HL-60 (cell line): ENCODE data around the gene COPZ1.

Experiments used
- GABPA ChIP-seq: IDR thresholded peaks from 2 replicates; pipeline ENCODE4 v1.6.1; 2012; ENCODE audit warnings: low read depth
- POLR2AphosphoS5 ChIP-seq: IDR thresholded peaks from 2 replicates; pipeline ENCODE4 v1.6.1; 2012; ENCODE audit warnings: low read depth
- SPI1 ChIP-seq: IDR thresholded peaks from 2 replicates; pipeline ENCODE4 v1.6.1; 2012; ENCODE audit warnings: low read depth, mild to moderate bottlenecking, borderline replicate concordance
- TF ChIP-seq, protein P1 (sequence below): IDR thresholded peaks from one replicate; pipeline ENCODE4 v1.5.1; 2011; ENCODE audit warnings: low read length, control low read depth, inconsistent platforms; ENCODE audit not compliant: insufficient read depth
- TF ChIP-seq, protein P2 (sequence below): IDR thresholded peaks from 2 replicates; pipeline ENCODE4 v1.6.1; 2012; ENCODE audit warnings: low read depth; ENCODE audit not compliant: insufficient replicate concordance

DNA sequence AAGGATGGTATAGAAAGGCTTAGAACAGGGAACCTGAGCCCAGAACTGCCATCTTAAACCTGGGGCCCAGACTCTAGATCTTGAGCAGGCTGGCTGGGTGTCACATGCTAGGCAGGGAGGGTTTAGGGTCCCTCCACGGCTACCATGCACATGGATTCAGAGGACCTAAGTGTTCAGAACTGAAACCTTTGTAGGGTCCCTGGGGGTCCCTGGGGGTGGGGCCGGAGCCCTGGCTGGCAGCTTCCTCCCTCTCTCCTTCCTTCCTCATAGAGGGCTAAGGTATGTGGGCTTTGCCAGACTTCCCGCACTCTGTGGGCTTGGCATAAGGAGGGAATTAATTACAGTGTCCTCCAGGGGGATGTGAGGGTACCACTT is 64.2 kb downstream of the COPZ1 start:
- TF ChIP-seq POLR2AphosphoS5 (no peak), GABPA (no peak), SPI1 (no peak)
- TF ChIP-seq, protein P1, sequence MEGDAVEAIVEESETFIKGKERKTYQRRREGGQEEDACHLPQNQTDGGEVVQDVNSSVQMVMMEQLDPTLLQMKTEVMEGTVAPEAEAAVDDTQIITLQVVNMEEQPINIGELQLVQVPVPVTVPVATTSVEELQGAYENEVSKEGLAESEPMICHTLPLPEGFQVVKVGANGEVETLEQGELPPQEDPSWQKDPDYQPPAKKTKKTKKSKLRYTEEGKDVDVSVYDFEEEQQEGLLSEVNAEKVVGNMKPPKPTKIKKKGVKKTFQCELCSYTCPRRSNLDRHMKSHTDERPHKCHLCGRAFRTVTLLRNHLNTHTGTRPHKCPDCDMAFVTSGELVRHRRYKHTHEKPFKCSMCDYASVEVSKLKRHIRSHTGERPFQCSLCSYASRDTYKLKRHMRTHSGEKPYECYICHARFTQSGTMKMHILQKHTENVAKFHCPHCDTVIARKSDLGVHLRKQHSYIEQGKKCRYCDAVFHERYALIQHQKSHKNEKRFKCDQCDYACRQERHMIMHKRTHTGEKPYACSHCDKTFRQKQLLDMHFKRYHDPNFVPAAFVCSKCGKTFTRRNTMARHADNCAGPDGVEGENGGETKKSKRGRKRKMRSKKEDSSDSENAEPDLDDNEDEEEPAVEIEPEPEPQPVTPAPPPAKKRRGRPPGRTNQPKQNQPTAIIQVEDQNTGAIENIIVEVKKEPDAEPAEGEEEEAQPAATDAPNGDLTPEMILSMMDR: no peak
- TF ChIP-seq, protein P2, sequence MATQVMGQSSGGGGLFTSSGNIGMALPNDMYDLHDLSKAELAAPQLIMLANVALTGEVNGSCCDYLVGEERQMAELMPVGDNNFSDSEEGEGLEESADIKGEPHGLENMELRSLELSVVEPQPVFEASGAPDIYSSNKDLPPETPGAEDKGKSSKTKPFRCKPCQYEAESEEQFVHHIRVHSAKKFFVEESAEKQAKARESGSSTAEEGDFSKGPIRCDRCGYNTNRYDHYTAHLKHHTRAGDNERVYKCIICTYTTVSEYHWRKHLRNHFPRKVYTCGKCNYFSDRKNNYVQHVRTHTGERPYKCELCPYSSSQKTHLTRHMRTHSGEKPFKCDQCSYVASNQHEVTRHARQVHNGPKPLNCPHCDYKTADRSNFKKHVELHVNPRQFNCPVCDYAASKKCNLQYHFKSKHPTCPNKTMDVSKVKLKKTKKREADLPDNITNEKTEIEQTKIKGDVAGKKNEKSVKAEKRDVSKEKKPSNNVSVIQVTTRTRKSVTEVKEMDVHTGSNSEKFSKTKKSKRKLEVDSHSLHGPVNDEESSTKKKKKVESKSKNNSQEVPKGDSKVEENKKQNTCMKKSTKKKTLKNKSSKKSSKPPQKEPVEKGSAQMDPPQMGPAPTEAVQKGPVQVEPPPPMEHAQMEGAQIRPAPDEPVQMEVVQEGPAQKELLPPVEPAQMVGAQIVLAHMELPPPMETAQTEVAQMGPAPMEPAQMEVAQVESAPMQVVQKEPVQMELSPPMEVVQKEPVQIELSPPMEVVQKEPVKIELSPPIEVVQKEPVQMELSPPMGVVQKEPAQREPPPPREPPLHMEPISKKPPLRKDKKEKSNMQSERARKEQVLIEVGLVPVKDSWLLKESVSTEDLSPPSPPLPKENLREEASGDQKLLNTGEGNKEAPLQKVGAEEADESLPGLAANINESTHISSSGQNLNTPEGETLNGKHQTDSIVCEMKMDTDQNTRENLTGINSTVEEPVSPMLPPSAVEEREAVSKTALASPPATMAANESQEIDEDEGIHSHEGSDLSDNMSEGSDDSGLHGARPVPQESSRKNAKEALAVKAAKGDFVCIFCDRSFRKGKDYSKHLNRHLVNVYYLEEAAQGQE: no peak
